ENCODE measurements around the gene MED7. TPM values are rescaled to one million over a fixed set of nuclear protein-coding genes. Genes with fewer than 3 reads are reported as not detected.

Gene MED7
- total and polyA plus RNA-seq, 9 of the 15 experiments (the other 6 are each of a cell fraction or from before 2014, with no cell fraction given) = 4.5 to 38.7 (median 12.2) TPM

- peaks cover 8 to 22% of the 10 kb centered on the region in 2 experiments; a peak in 4 of 5 replicates for H3K27me3 ChIP-seq (ENCODE audit: control insufficient read depth in 2 of 2, insufficient read depth in 2 of 2, low read length in 2 of 2)
Observed at GRCh38 chr5:157159209-157159751, 16.6 kb upstream of the MED7 start.

More at GRCh38 chr5:157159209-157159751, 16.6 kb upstream of the MED7 start:
- Histone ChIP-seq H3K79me2 (ENCODE audit: control insufficient read depth, insufficient read depth, low read length) (no peaks in the 10 kb centered on the region), H3K4me2 (ENCODE audit: insufficient read depth, low read length) (no peak overlapping the region), H3K4me3 (no peak overlapping the region), H3K36me3 (ENCODE audit: control insufficient read depth, insufficient read depth, low read length) (no peaks in the 10 kb centered on the region), H3K9ac (ENCODE audit: insufficient read depth in 1 of 2, low read depth in 2 of 2, low read length in 2 of 2) (no peak overlapping the region), H3K4me1 (replicated peaks in 1 of 2; ENCODE audit: control insufficient read depth in 2 of 2, insufficient read depth in 2 of 2, low read length in 2 of 2) (no peaks in the 10 kb centered on the region), H3K9me1 (ENCODE audit: control insufficient read depth, insufficient read depth, low read length) (no peaks in the 10 kb centered on the region), H3K9me3 (replicated peaks; ENCODE audit: control insufficient read depth, insufficient read depth, low read depth, low read length) (no peaks in the 10 kb centered on the region), H4K20me1 (replicated peaks; ENCODE audit: control insufficient read depth, insufficient read depth, low read length) (no peaks in the 10 kb centered on the region), H2AFZ (ENCODE audit: low read depth, low read length) (no peak overlapping the region), H3K27ac (ENCODE audit: extremely low read depth, low read depth, low read length) (no peak overlapping the region)
- in situ Hi-C loops (cut with MboI) (no loop called here), intact Hi-C loops (cut with micrococcal nuclease) (no loop called here)
- ATAC-seq = no peak
- POLR2A ChIA-PET = no interaction called here
- DNase-seq (ENCODE audit: extremely low read depth in 1 of 4, low spot score in 3 of 4) = no peak
- BruUV-seq (replicated peaks) = no TSS peak
- no peak for FAIRE-seq
- TF ChIP-seq, protein P1, sequence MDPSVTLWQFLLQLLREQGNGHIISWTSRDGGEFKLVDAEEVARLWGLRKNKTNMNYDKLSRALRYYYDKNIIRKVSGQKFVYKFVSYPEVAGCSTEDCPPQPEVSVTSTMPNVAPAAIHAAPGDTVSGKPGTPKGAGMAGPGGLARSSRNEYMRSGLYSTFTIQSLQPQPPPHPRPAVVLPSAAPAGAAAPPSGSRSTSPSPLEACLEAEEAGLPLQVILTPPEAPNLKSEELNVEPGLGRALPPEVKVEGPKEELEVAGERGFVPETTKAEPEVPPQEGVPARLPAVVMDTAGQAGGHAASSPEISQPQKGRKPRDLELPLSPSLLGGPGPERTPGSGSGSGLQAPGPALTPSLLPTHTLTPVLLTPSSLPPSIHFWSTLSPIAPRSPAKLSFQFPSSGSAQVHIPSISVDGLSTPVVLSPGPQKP (CRISPR knock-in tag; IDR thresholded peaks at IDR 0.05) = no peak
- TF ChIP-seq ESRRB (CRISPR knock-in tag; IDR thresholded peaks at IDR 0.05; ENCODE audit: borderline replicate concordance) = no peak
- no peak for TF ChIP-seq SOX6 (IDR thresholded peaks at IDR 0.05)
- TF ChIP-seq SMARCC2 (IDR thresholded peaks at IDR 0.05; ENCODE audit: low read depth) = no peak
- TF ChIP-seq EP400 (IDR thresholded peaks at IDR 0.05) = no peak
- no peak for TF ChIP-seq HDAC2 (IDR thresholded peaks at IDR 0.05)
- TF ChIP-seq POLR3G (IDR thresholded peaks at IDR 0.05; ENCODE audit: extremely low read depth, insufficient read length, insufficient replicate concordance) = no peak
- 0% methylated on average over 6 of the region's 6 CpGs for WGBS (ENCODE audit: insufficient coverage, low coverage, missing lambda C conversion rate)
- CTCF ChIA-PET (ENCODE audit: low intra/inter-chr PET ratio) = no interaction called here
